Gastroesophageal sphincter (tissue), 4 donors: ENCODE measurements around the gene CCDC137. TPM values are rescaled to one million over a fixed set of nuclear protein-coding genes. Genes with fewer than 3 reads are reported as not detected.

Experiments
- ATAC-seq: fragments of 150-250 bp; one replicate; pipeline ENCODE4 v1.9.1; 2016; ENCODE audit warnings: mild to moderate bottlenecking, moderate library complexity
- H3K27ac ChIP-seq, 4 donors: fragments of 200-600 bp; sonication (generic) in 3 of 4; 1 replicate in 3 of 4; 2 replicates in 1 of 4; pipeline ENCODE4 v1.5.1; 2016 to 2019
- H3K27me3 ChIP-seq: fragments of 200-600 bp; sonication (generic); one replicate; pipeline ENCODE4 v1.5.1; 2019
- H3K36me3 ChIP-seq, 2 donors: fragments of 200-600 bp; sonication (generic); one replicate each; pipeline ENCODE4 v1.5.1; 2019; ENCODE audit warnings: control low read depth in 1 of 2
- H3K4me1 ChIP-seq, 3 donors: fragments of 200-600 bp; sonication (generic); 1 replicate in 2 of 3; 2 replicates in 1 of 3; pipeline ENCODE4 v1.5.1; 2016 to 2019; ENCODE audit warnings: control low read depth in 2 of 3
- H3K4me3 ChIP-seq, 2 donors: fragments of 200-600 bp; sonication (generic); one replicate each; pipeline ENCODE4 v1.5.1; 2019; ENCODE audit warnings: mild to moderate bottlenecking in 1 of 2, moderate library complexity in 1 of 2
- H3K9me3 ChIP-seq, 3 donors: fragments of 200-600 bp; sonication (generic); one replicate each; pipeline ENCODE4 v1.5.1; 2017 to 2019; ENCODE audit warnings: control low read depth in 2 of 3
- CTCF ChIP-seq, 4 experiments: fragments of 200-600 bp in 2 of 4; fragments of 450-650 bp in 2 of 4; sonication (generic) in 1 of 4; IDR thresholded peaks; one replicate each; pipeline ENCODE4 v1.5.1; 2017 to 2019; ENCODE audit warnings: antibody characterized with exemption in 4 of 4, mild to moderate bottlenecking in 2 of 4, moderate library complexity in 2 of 4
- EP300 ChIP-seq: sonication (generic); formaldehyde crosslinking; IDR thresholded peaks from one replicate; pipeline ENCODE4 v1.6.1; 2017; ENCODE audit warnings: antibody characterized with exemption, mild to moderate bottlenecking
- POLR2A ChIP-seq, 2 donors: fragments of 450-650 bp; IDR thresholded peaks; one replicate each; pipeline ENCODE4 v1.6.1; 2017; ENCODE audit warnings: antibody characterized with exemption in 2 of 2, mild to moderate bottlenecking in 2 of 2, moderate library complexity in 1 of 2
- POLR2AphosphoS5 ChIP-seq: sonication (generic); formaldehyde crosslinking; IDR thresholded peaks from one replicate; pipeline ENCODE4 v1.6.1; 2017; ENCODE audit warnings: antibody characterized with exemption
- WGBS, 2 donors: methylation state at CpG; one replicate each; pipeline ENCODE4 v1.1.5; 2018; ENCODE audit warnings: low coverage in 1 of 2; 5-methylcytosine and 5-hydroxymethylcytosine counted together
- total RNA-seq, 4 donors: library from RNA; depleted of rRNA; stranded (reverse); fragments of >200 nt; gene quantifications; one replicate each; pipeline ENCODE4 v1.1.0, GENCODE V29; 2016

CCDC137 gene
- total RNA-seq, 4 donors from 2014 or later, result 8.2 to 16.1 (median 11.4) TPM

DNA sequence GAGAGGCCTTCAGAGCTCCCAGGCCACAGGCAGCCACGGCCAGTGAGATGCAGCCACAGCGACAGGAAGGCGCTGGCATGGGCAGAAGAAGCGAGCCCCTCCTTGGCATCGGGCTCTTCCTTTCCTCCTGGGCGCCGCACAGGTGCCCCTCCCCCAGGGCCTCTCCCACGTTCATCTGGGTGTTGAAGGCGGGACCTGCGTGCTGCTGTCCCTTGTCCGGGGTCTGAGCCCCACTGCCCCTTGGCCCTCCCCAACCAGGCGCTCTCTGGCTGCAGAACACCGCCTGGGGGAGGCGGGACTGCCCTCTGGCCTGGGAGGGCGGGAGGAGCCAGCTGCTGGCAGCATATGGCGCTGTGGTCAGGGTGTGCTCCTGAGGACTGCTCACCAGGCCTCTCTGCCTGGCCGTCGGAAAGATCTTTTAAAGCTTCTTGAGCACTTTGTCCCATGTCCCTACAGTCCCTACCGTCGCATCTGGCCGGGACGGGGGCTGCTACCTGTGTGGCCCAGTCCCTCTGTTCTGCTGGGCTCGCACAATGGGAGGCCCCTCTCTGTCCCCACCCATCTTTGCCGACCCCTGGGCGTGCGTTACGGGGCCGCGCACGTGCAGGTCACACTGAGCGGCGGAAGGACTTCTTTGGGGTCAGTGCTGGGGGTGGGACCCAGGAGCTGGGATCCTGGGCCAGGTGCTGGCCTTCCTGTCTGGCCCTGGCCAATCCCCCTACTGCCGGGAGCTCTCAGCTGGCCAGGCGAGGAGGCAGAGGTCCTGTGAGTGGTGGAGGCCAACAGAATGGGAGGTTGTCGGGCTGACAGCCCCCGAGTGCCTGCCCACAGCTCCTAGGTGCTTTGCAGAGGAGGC, 47.2 kb downstream of the CCDC137 start:
- WGBS, 2 donors, result 67 to 81% methylated on average over 3 of the region's 36 CpGs
- Histone ChIP-seq H3K27ac (no peak overlapping the region), H3K27me3 (no peaks in the 10 kb centered on the region), H3K4me3 (no peak overlapping the region), H3K36me3 (peaks cover 0 to 16% of the 10 kb centered on the region in 2 donors), H3K4me1 (peaks cover 0 to 41% (median 28%) of the 10 kb centered on the region in 3 donors), H3K9me3 (no peaks in the 10 kb centered on the region)
- TF ChIP-seq POLR2A (IDR thresholded peaks at IDR 0.05) (no peak), CTCF (IDR thresholded peaks at IDR 0.05) (no peak), POLR2AphosphoS5 (no peak), EP300 (no peak)
- no peak for ATAC-seq

- no peak overlapping the region for H3K4me3 ChIP-seq
- WGBS, 2 donors, result 95% methylated on average over 14 of the region's 39 CpGs; no CpG with 5 or more reads in 1 of the 2 donors
- peaks cover 0 to 18% of the 10 kb centered on the region in 2 donors for H3K36me3 ChIP-seq
- H3K9me3 ChIP-seq, result no peaks in the 10 kb centered on the region
- no peak overlapping the region for H3K27ac ChIP-seq
- no peaks in the 10 kb centered on the region for H3K27me3 ChIP-seq
- peaks cover 0 to 41% (median 28%) of the 10 kb centered on the region in 3 donors for H3K4me1 ChIP-seq
- ATAC-seq, result no peak
- TF ChIP-seq POLR2A (IDR thresholded peaks at IDR 0.05) (no peak), POLR2AphosphoS5 (no peak), CTCF (IDR thresholded peaks at IDR 0.05) (no peak), EP300 (no peak)
Measured at GRCh38 chr17:81714412-81715106, 48.0 kb downstream of the CCDC137 start.

GRCh38 chr17:81715107-81715871, 48.8 kb downstream of the CCDC137 start:
- H3K27me3 ChIP-seq, result no peaks in the 10 kb centered on the region
- H3K9me3 ChIP-seq, result no peaks in the 10 kb centered on the region
- no peak for ATAC-seq
- no peak overlapping the region for H3K4me3 ChIP-seq
- H3K27ac ChIP-seq, result no peak overlapping the region
- no CpG with 5 or more reads among the region's 32 CpGs for WGBS, 2 donors
- H3K36me3 ChIP-seq, result peaks cover 0 to 25% of the 10 kb centered on the region in 2 donors
- TF ChIP-seq EP300, result no peak
- TF ChIP-seq CTCF (IDR thresholded peaks at IDR 0.05), result no peak
- TF ChIP-seq POLR2A (IDR thresholded peaks at IDR 0.05), result no peak
- no peak for TF ChIP-seq POLR2AphosphoS5
- H3K4me1 ChIP-seq, result peaks cover 0 to 37% (median 26%) of the 10 kb centered on the region in 3 donors

- Histone ChIP-seq H3K4me3 (no peak overlapping the region), H3K9me3 (no peaks in the 10 kb centered on the region), H3K36me3 (peaks cover 0 to 25% of the 10 kb centered on the region in 2 donors), H3K27ac (no peak overlapping the region), H3K4me1 (peaks cover 0 to 29% (median 18%) of the 10 kb centered on the region in 3 donors), H3K27me3 (no peaks in the 10 kb centered on the region)
- WGBS, 2 donors, result no CpG with 5 or more reads among the region's 43 CpGs
- TF ChIP-seq CTCF (IDR thresholded peaks at IDR 0.05) (no peak), POLR2A (IDR thresholded peaks at IDR 0.05) (no peak), EP300 (no peak), POLR2AphosphoS5 (no peak)
- no peak for ATAC-seq
Measured at GRCh38 chr17:81715872-81716673, 49.5 kb downstream of the CCDC137 start.
